ENCODE data around the gene EVA1A.
"Not testable (repeated sequence)": the region's sequence is repeated elsewhere in the genome, so short reads cannot be mapped to it uniquely, and the experiment has no call there.

The EVA1A gene

GRCh38 chr2:75516378-75517360 lies 44.1 kb downstream of the EVA1A start:
- DNase-seq = no peak

DNA sequence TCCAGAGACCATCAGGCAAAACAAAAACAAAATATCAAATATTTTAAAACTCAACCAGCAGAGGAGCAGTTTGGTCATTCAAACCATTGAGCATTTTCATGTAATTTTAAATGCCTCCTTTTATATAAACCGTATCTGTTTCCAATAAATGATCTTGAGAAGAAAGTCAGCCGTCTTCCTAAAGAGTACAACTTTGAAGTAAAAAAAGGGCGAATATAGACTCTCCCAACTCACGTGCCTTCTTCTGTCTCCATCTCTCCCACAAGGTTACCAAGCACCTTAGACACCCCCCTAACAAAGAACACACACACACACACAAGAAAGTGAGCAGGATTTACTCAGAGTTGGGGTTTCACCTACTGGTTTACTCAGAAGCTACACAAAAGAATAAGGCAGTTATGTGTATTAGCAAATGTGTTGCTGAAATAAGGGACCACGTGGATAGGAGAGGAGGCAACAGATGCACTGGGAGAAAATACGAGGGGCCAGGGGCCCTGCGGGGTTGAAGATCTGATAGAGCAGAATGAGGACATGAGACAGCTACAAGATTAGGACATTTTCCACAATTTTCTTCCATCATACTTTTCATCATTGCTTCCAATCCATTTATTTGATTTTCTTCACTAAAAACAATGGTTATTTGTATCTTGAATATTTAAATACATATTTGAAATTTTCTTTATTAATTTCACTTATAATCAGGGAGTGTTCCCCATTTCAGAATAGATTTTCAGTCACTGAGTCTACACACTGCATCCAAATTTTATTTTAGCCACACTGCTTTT lies 45.0 kb downstream of the EVA1A start:
- DNase-seq = no peak

- DNase-seq = no peak
Observed at GRCh38 chr2:75513616-75514170, 47.0 kb downstream of the EVA1A start.

GRCh38 chr2:75512455-75513212 lies 48.1 kb downstream of the EVA1A start:
- no peak for DNase-seq

- no peak for DNase-seq
Observed at GRCh38 chr2:75506101-75506697, 54.5 kb downstream of the EVA1A start.

DNA sequence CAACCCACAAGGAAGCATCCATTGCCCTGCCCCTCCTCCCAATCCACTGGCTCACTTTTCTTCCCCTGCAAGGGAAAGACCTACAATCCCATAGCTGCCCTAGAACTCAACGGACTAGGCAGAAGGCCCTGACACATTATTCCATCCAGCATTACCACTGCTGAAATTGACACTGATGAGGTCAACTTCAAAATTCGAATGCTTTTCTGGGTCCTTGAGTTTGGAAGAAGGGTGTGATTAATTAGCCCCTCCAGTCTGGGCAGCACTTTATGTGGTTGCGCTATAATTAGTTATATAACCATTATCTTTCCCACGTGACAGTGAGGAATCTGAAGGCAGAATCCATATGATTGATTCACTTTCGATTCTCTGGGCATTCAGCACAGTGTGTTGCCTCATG lies 55.7 kb downstream of the EVA1A start:
- no peak for DNase-seq

DNA sequence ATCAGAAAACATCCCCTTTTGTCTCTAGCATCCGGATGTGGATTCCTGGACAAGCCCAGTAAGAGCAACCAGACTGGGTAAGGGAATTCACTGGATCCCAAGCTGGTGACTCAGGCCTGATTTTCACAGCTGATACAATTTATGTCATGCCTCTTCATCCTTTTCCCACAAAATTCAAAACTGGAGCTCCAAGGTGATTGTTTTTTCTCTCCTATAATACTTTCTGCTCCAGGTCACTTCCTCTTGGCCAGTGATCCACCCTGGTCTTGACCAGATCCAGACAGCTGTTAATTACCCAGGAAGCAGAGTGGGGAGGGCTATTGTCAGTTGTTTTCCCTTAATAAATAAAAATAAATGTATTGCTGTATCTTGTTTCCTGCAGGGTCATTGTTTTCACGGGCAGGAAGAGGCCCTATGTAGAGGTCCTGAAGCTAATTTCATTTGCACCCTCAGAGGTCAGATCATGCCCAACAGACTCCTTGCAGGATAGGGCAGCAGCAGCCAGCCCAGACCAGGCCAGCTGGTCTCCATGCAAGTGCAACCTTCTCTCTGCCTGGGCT lies 57.6 kb downstream of the EVA1A start:
- no peak for DNase-seq

DNA sequence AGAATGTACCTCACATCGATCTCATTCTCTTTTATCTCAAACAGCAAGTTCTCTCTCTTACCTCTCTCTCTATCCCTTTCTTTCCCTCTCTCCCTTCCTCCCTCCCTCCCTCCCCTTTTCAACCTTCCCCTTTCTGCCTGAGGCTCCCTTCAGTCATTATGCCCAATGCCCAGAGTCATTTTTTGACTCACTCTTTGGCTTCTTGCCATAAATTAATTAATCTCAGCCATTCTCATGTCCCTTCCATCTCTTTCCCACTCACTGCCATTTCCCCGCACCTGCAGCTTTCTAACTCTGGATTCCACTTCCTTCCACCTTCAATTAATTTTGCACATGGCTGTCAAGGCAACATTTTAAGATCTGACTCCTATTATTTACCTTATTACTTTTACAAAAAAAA lies 60.1 kb downstream of the EVA1A start:
- no peak for DNase-seq

DNA sequence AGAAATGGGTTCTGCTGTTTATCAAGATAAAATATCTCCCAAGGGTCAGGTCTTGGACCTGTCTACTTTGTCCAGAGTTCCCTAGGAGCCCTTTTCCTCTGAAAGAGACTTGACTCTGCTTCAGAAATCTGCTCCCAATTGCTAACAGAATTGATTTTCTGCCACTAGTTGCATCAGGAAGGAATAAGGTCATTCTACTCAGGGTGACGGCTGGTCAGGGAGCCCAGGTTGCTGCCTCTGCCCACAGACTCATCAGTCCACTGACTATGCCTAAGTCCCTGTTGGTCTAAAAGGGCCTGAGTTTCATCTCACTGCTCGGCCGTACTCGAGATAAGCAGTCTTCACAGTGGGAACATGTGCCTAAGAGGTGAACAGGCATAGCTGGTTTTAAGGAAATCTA lies 61.2 kb downstream of the EVA1A start:
- no peak for DNase-seq

DNA sequence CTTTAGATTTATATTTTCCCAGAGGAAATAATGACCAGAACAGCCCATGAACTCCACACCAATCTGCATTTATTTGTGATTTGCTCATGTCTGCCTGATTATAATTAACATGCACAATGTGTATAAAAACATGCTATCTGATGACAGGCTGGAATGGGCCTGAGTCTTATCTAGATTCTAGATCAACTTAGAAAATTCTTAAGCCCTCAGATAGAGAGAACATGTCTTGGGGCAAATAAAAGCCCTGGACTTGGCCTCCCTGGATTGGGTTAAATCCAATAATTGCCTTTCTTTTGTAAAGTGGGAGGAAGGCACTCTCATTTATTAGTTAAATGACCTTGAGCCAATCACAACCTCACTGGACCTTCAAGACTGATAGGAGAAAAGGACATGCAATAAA lies 61.8 kb downstream of the EVA1A start:
- no peak for DNase-seq

DNA sequence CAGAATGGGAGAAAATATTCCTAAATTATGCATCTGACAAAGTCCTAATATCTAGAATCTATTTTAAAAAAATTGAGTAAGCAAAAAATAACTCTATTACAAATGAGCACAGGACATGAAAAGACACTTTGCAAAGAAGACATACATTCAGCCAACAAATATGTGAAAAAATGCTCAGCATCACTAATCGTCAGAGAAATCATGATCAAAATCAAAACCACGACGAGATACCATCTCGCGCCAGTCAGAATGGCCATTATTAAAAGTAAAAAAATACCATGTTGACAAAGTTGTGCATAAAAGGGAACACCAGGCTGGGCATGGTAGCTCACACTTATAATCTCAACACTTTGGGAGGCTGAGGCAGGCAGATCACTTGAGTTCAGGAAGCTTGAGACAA lies 63.5 kb downstream of the EVA1A start:
- DNase-seq = no peak

GRCh38 chr2:75495862-75496261 lies 64.9 kb downstream of the EVA1A start:
- no peak for DNase-seq

DNA sequence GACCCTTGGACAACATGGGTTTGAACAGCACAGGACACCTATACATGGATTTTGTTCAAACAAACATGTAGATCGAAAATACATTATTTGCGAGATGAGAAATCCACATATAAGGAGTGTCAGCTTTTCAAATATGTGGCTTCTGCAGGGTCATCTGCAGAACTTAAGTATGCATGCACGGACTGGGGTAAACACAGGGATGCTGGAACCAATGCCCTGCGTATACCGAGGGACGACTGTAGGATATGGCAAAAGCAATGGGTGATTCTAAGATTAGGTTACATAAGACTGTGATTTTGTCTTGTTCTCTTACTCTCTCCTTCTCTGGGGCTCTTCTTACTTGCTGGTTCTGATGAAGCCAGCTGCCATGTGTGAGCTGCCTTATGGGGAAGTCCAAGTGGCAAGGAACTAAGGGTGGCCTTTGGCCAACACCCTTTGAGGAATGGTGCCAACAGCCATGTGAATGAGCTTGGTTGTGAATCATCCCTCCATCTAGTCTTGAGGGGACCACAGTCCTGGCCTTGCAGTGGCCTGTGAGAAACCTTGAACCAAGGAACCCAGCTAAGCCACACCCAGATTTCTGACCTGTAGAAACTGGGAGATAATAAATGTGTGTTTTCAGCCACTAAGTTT lies 66.5 kb downstream of the EVA1A start:
- DNase-seq = no peak

DNA sequence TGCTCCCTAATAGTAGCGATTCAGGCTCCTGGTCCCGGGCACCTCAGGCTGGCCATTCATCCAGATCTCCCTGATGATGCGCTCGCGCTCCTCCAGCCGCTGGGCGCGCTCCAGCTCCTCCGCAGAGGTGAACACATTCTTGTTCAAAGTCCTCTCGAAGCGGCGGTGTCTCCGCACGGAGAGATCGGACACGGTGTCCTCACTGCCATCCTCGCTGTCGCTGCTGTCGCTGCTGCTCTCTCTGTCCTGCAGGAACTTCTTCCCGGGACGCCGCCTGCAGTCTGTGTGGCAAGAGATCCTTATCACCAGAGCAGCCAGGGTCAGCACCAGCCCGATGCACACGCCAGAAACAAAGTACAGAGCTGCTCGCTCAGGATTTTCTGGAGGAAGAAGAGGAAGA lies 67.5 kb downstream of the EVA1A start:
- no peak for DNase-seq

- no peak for DNase-seq
Observed at GRCh38 chr2:75491129-75491753, 69.5 kb downstream of the EVA1A start.

DNA sequence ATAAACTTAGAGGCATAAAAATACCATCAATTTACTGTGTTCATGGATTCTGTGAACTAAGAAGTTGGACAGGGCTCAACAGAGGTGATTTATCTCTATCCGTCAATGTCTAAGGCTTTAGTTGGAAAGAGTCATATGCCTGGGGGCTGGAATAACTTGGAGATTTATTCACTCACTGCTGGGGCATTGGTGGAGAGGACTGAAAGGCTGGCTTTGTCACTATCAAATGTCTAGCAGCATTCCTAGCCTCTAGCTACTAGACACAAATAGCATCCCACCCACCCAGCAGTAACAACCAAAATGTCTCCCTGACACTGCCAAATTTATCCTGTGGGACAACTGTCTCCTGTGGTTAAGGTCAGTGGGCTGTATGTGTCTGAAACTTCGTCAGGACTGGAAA lies 71.0 kb downstream of the EVA1A start:
- no peak for DNase-seq

DNA sequence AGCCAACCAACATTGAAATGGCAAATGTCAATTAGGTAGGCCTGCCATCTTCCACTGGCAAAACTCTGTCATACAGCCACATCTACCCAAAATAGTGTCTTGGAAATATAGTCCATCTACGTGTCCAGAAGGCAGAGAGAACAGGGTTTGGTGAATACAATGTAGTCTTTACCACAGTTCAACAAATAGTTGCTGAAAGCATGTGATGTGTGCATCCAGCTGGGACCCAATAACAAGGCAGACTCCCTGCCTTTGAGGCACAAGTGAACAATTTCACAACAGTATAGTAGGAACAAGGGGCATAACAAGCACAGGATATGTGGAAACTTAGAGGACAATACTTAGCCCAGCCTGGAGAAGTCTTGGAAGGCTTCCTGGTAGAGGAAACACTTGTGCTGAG lies 72.6 kb downstream of the EVA1A start:
- DNase-seq = no peak

DNA sequence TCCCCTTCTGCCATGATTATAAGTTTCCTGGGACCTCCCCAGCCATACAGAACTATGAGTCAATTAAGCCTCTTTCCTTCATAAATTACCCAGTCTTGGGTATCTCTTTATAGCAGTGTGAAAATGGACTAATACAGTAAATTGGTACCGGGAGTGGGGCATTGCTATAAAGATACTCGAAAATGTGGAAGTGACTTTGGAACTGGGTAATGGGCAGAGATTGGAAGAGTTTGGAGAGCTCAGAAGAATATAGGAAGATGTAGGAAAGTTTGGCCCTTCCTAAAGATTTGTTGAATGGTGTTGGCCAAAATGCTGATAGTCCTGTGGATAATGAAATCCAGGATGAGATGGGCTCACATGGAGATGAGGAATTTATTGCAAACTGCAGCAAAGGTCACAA lies 74.0 kb downstream of the EVA1A start:
- not testable (repeated sequence) for DNase-seq

DNA sequence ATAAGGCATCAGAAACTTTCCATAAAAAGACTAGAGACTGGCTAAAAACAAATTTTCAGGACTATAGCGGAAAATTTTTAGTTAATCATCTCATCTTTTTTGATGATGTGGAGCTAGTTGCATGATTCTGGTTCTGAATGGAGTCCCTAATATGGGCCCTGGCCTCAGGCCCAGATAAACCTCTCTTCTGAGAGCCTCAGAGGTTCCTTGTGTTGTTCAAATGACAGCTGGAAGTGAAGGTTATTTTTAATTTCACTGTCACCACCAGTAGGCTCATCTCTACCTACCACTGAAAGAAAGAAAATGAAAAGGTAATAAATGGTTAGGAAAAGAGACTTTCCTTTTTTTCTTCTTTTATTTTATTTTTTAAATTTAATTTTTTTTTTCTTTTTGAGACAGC lies 75.9 kb downstream of the EVA1A start:
- DNase-seq = no peak

DNA sequence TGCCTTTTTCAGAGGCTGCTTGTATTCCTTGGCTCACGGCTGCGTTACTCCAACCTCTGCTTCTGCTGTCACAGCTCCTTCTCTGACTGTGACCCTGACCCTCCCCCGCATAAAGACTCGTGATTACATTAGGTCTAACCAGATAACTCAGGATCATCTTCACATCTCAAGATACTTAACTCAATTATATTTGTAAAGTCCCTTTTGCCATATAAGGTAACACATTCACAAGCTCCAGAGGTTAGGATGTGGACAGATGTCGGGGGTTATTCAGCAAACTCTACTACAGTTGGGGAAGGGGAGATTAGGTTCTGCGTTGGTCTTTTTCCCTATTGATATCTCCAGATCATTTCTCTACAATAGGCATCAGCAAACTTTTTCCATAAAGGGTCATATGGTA lies 76.9 kb downstream of the EVA1A start:
- DNase-seq = no peak

DNA sequence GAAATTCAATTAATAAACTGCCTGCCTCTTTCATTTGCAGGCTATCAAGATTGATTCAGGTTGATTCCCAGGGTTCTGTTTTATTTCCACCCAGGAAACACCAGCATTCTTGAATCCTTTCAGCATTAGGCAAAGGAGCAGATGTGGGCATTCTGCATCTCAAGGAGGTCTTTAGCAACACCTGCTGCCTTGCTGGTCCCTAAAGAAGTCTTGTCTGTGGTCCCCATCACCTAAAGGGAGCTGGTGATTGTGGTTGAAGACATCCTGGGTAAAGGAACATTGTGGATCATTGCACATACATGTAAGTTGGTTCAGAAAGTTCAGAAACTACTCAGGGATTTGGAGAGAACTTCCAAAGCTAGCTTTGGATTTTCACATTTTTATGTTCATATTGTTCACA lies 78.3 kb downstream of the EVA1A start:
- DNase-seq = no peak

Data from hematopoietic multipotent progenitor cell treated with erythropoietin and hydrocortisone succinate and interleukin-3 and kit ligand, for 8 days (in vitro differentiated cells).